Measurements from ENCODE around the gene PLCD1.
"Not testable (repeated sequence)": the region's sequence is repeated elsewhere in the genome, so short reads cannot be mapped to it uniquely, and the experiment has no call there.

PLCD1 gene

DNA sequence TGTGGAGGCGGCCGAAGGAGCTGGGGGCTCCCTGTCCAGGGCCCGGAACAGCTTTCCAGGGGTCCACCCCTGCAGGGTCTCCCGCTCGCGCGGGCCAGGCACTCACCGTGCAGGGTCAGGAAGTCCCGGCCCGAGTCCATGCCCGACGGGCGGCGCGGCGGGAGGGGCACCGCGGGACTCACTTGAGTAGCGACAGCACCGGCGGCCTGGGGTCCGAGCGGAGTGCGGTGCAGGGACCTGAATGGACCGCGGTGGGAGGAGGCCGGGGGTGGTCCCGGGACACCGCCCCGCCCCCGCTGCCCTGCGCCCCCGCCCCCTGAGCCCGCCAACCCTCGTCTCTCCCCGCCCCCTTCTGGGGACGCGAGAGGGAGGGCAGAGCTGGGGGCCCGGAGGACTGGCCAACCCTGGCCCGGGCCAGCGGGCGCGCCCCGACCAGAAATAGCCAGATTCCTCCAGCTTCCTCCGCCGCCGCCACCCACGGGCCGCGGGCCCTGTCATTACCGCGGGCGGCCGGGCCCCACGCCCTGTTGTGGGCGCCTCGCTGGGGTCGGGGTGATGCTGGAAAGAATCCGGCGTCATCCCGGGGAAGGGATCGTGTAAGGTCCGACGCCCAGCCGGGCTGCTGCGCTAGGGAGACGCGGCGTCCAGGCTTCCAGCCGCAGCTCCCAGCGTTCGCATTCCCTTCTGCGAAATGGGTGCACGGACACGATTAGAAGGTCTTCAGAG lies at the start of gene PLCD1:
Gene PLCD1, minus strand, starts transcription at position 243 of the 726 bp plus-strand sequence. Its CDS starts 103 bp downstream, at position 140.
- DNase-seq = no peak

DNA sequence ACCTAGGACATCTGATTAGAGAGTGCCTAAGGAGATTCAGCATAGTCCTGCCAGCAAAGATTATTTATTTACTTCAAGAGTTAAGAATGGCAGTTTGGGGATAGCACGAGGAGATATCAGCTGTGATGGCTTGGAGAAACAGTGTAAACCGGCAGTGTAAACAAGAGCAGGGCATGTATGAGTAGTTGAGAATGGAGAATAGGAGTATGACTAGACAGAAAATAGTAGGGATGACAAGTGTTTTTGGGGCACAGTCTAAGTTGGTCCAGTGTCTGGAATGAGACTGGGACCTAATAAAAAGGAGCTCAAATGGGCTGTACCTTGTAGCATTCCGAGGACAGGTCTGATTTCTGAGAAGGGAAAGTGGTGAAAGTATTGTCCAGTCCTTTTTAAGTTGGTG lies 47.6 kb upstream of the PLCD1 start:
- not testable (repeated sequence) for DNase-seq

DNA sequence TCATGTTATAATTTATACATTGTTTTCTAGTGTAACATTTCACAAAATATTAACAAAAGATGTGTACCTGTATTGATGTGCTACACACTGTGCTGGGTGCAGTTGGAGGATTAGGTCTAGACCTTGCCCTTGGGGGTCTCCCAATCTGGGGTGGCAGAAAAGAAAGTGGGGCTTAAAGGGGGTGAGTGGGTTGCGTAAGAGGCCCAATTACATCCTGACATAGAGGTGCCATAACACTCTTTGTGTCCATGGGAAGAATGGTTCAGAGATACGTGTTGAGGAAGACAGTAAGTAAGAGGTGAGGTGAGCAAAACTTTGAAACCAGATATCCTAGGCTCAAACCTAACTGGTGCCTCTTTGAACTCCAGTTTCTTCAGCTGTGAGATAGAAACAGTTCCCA lies 40.6 kb upstream of the PLCD1 start:
- DNase-seq = no peak

DNA sequence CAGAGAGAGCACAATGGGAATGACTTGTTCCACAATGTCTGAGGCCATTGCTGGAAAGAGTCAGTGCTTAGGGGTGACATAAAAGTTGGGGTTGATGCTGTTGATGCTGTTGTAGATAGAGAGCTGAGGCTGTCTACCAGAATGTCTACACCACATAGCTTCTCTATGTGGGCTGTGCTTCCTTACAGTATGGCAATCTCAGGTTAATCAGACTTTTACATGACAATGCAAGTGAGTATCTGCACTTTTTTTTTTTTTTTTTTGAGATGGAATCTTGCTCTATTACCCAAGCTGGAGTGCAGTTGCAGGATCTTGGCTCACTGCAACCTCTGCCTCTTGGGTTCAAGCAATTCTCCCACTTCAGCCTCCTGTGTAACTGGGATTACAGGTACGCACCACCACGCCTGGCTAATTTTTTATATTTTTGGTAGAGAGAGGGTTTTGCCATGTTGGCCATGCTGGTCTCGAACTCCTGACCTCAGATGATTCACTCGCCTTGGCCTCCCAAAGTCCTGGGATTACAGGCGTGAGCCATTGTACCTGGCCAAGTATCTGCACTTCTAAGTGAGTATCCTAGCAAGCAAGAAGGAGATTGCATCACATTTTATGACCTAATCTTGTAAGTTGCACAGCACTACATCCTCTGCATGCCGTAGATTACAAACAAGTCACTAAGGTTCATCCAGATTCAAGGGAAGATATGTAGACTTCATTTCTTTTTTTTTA lies 38.2 kb upstream of the PLCD1 start:
- DNase-seq = no peak

DNA sequence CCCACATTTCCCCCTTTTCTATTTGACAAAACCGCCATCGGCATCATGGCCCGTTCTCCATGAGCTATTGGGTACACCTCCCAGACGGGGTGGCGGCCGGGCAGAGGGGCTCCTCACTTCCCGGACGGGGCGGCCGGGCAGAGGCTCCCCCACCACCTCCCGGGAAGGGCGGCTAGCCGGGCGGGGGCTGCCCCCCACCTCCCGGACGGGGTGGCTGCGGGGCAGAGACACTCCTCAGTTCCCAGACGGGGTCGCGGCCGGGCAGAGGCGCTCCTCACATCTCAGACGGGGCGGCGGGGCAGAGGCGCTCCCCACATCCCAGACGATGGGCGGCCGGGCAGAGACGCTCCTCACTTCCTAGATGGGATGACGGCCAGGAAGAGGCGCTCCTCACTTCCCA lies 35.0 kb upstream of the PLCD1 start:
- not testable (repeated sequence) for DNase-seq

DNA sequence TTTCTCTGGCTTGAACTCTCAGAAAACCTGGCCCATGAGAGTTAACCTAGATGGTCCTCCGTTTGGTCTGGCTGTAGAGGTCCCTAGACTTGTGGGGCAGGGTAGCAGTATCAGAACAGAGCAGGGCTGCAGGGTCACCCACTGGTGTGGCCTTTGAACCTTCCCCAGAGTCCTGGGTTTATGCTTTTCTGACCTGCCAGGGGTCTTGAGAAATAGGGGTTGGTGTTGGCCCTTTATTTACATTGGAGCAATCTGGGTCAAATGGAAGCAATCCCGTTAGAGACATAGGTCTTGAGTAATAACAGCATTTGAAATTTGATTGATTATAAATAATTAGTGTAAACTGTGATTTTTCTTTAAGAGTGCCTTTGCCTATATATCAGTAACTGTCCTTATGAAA lies 33.4 kb upstream of the PLCD1 start:
- DNase-seq = no peak

DNA sequence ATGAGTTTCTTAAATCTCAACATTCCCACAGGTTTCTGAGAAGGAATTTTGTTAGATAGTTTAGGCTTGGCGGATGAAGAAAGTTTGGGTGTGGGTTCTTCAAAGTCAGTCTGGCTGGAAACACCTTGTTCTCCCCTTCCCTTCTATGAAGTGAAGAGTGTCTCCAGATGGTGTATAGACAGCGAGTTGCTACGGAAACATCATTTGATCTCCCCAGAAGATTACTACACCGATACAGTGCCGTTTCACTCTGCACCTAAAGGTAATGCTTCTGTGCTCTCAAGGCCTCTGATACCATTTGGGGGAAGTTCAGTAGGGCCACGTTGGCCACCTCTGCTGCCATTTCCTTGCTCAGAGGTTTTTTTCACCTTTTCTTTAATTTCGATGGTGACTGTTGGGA lies 30.1 kb upstream of the PLCD1 start:
- no peak for DNase-seq

DNA sequence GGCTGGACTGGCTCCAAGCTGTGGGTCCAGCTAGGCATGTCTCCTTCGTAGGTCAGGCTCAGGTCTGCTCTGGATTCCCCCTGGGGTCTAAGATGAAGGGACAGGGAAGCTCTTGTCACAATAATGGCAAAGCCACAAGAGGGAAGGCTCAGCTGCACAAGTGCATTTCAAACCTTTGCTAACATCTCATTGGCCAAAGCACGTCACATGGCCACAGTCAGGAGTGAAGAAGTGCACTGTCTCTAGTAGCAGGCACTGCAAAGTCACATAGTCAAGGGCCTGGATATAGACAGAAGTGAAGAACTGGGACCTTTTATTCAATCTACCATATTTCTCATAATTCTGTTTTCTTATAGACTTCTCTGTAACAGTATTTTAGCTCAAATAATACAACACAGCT lies 29.7 kb upstream of the PLCD1 start:
- DNase-seq = no peak

DNA sequence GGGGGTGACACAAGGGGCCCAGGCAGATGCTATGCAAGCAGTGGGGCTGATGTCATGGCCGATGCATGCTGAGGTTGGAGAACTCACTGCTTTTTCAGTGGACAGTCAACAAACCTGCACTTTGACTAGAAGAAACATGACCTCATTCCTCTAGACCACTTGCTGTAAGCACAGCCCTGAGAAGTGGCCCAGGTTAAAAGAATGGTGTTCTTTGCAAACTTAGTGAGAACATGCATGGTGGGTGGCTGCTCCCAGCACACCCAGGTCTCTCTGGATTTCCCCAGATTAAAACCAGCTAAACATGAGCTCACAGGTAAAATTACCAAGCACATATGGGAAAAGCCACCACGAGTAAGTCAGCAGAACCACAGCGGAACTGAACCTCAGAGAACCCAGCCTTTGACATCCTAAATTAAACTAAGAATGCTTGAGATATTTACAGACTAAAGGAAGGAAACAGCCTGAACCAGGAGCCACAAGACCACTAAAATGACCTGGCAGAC lies 25.1 kb upstream of the PLCD1 start:
- DNase-seq = no peak

DNA sequence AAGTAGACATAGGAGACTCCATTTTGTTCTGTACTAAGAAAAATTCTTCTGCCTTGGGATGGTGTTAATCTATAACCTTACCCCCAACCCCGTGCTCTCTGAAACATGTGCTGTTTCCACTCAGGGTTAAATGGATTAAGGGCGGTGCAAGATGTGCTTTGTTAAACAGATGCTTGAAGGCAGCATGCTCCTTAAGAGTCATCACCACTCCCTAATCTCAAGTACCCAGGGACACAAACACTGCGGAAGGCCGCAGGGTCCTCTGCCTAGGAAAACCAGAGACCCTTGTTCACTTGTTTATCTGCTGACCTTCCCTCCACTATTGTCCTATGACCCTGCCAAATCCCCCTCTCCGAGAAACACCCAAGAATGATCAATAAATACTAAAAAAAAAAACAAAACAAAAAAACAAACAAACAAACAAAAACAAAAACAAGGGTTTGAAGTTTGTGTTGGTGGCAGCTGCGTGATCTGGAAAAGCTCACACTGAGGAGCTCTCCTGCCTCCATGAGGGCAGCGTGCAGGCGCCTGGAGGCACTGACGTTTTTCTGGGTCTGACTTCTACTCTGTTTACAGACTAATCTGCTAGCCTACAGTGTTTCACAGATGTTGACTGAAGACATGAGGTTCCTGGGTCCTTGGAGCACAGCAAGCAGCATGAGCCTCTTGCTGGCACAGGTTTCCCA lies 24.5 kb upstream of the PLCD1 start:
- DNase-seq = not testable (repeated sequence)

DNA sequence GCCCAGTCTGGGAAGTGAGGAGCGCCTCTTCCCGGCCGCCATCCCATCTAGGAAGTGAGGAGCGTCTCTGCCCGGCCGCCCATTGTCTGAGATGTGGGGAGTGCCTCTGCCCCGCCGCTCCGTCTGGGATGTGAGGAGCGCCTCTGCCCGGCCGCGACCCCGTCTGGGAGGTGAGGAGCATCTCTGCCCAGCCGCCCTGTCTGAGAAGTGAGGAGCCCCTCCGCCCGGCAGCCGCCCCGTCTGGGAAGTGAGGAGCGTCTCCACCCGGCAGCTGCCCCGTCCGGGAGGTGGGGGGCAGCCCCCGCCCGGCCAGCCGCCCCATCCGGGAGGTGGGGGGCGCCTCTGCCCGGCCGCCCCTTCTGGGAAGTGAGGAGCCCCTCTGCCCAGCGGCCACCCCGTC lies 23.8 kb upstream of the PLCD1 start:
- DNase-seq = not testable (repeated sequence)

DNA sequence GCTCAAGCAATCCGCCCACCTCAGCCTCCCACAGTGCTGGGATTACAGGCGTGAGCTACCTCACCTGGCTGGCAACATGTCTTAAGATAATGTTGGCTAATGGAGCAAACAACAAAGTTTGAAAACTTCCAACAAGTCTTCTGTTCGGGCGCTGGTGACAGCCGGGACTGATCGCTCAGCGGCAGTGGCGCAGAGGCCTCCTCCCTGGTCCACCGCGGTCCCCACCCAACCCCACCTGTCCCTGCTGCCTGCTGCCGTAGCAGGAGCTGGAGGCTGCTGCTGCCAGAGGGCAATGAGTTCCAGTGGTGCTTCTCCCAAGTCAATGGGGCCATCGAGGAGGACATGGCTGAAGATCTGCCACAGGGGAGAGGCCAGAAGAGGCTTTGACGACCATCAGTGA lies 21.7 kb upstream of the PLCD1 start:
- no peak for DNase-seq

DNA sequence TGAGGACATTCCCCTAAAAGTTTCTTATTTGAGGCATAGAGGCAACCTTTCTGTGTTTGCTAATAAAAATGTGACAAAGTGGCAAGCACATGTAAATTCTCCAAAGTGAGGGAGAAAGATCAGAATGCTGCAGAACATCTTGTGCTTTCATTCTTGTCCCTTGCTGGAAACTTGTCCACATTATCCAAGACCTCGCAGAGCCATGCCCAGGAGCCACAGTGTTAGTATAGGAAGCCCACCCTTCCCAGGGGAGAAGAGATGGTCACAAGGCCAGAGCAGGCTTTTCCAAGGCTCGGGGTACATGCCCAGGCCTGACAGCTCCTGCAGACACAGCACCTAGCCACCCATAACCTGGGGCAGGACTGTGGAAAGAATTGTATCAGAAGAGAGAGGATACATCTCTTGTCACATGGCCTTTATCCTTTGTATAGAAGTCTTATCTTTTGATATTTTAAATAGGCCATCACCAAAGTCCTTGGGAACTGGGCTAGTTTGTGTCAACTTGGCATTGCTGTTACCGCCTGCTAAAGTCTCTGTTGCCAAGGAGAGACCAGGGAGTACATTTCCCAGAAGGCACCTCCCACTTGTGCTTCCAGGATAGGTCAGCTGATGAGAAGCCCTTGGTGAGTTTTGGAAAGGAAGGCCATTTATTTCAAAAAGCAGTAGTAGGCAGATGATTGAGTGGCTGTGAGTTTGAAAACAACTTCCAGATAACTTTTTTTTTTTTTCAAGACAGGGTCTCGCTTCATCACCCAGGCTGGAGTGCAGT lies 20.1 kb upstream of the PLCD1 start:
- no peak for DNase-seq

DNA sequence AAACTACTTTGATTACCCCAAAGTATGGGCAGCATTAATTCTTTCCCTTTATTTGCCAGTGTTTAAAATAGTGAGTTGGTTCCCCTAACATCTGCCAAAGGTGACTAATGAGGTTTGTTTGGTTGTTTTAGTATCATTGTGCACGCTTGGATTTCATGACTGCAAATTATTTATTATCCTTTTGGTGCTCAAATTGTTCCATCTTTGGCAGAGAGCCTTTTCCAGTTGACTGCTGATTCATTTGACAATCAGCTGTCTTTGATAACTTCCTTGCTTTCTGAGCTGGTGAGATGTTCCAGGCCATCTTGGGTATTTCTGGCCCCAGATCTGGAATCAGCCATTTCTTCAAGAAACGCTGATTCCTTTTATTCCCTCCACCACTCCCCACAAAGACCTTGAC lies 18.5 kb upstream of the PLCD1 start:
- DNase-seq = no peak

DNA sequence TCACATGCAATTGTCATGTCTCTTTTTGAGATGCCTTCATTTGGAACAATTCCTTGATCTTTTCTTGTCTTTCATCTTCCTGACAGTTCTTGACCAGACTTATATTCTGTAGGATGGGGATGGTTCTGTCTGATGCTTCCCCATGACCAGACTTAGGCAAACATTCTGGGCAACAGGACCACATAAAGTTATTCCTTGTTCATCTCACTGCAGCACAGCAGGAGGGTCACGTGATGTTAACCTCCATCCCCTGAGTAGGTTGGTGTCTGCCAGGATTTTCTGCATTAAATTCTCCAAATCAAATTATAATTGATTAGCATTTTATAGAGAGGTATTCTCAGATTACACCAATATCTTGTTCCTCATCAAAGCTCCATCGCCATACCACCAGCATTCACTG lies 17.4 kb upstream of the PLCD1 start:
- no peak for DNase-seq

DNA sequence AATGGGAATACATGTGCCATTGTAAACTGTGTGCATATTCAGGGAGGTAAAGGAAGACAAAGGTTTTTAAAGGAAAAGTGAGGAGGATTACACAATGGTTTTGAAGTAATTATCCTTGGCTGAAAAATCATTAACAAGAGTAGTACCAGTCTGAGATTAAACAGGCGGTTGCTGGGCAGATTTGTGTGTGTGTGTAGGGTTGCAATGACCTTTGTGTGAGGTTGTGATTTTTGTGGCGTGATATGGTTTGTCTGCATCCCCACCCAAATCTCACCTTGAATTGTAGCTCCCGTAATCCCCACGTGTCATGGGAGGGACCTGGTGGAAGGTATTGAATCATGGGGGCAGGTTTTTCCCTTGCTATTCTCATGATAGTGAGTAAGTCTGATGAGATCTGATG lies 16.6 kb upstream of the PLCD1 start:
- no peak for DNase-seq

DNA sequence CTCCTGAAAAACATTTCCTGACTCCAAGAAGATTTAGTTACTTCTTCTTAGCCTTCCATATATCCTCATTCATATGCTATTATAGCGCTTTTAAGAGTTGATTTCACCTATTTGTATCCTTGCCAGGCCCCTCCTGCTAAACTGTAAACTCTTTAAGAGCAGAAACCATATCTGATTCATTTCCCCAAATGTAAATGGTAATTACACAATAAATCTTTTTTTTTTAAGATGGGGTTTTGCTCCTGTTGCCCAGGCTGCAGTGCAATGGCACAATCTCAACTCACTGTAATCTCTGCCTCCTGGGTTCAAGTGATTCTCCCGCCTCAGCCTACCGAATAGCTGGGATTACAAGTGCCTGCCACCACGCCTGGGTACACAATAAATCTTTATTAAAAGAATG lies 14.0 kb upstream of the PLCD1 start:
- no peak for DNase-seq

DNA sequence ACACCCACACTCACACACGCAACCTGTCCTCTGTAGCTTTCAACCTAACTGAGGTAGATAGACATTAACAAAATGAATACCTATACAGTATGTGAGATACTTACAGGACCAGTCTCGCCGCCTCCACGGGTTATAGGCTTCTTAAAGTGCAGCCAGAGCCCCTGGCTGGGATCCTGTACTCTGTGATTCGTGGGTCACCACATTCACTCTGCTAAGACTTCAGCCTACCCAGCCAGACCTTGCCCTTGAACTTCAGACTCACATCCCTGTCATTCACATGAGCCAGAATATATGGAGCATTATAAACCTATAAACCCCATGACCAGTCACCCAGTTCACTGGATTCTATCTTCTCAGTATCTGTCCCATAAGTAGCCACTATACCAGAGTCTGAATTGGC lies 11.0 kb upstream of the PLCD1 start:
- no peak for DNase-seq

DNA sequence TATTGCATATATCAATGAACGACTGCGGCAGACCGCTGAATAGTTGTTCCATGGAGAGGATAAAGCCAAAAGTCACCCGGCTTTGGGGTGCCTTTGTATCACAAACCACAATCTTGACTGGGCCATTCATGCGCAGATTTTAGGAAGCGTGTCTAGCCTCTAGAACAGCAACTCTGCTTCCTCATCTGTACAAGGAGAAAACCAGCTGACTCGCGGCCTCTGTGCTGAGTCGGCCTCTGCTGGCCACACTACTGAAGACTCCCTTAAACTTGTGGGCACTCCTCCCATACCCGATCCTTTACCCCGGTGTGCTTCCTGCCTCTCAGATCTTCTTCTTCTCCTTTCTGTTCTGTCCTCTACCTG lies 10.4 kb upstream of the PLCD1 start:
- DNase-seq = no peak

DNA sequence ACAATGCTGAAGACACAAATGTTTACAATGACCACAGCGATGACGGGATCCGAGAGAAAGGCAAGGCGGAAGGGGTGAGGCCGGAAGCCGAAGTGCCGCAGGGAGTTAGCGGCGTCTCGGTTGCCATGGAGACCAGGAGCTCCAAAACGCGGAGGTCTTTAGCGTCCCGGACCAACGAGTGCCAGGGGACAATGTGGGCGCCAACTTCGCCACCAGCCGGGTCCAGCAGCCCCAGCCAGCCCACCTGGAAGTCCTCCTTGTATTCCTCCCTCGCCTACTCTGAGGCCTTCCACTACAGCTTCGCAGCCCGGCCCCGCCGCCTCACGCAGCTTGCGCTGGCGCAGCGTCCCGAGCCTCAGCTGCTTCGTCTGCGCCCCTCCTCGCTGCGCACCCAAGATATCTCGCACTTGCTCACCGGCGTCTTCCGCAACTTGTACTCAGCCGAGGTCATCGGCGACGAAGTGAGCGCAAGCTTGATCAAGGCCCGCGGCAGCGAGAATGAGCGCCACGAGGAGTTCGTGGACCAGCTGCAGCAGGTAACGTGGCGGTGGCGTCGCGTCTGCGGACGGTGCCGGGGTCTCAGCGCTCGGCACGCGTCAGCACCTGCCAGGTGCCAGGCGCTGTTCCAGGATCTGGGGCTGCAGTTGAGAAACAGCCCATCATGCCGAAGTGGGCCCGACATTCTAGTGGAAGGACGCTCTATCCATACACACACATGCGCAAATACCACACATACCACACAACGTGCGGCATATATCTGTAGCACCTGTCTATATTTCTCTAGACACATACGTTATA lies 9.9 kb upstream of the PLCD1 start, which contains the start of gene DLEC1:
Gene DLEC1, plus strand, starts transcription at position 108 of the 798 bp plus-strand sequence. Its CDS starts 18 bp downstream, at position 126.
- DNase-seq = peak; percentile 85

DNA sequence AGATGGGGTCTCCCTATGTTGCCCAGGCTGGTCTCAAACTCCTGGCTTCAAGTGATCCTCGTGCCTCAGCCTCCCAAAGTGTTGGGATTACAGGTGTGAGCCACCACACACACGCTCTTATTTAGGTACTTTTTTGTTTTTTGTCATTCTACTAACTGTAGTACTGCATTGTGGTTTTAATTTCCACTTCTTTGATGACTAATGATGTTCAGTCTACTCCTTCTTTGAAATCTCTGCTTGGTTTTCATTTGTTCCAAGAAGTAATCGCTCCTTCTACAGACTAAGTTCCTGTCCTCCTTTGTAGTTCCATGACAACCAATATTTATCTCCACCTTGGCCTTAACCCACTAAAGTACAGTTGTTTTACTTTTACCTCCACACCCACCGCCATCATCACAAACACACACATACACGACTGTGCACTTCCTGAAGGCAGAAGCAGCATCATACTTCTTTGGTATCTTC lies 9.0 kb upstream of the PLCD1 start:
- DNase-seq = no peak

DNA sequence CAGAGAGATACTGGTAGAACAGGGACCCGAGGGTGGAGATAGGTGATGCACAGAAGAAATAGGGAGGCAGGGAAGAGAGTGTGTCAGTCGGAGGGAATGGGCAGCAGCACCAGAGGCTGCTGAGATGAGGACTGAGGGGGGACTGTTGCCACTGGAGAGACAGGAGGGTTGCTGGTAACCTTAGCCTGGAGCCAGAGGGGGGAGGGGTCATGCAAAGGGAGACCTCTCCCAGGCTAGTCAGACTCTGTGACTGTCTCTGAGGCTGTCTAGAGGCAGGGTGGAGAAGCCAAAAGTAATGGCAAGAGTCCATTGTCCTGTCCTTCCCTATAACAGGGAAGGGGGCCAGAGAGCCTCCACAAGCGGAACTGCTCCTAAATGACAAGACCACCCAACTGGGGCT lies 7.5 kb upstream of the PLCD1 start:
- DNase-seq = no peak

All from retina (tissue), 1 donor.